GM19463 (cell line): ENCODE data around the gene TRIO.
"Not testable (repeated sequence)": the region's sequence is repeated elsewhere in the genome, so short reads cannot be mapped to it uniquely, and the experiment has no call there.

ENCODE experiments used
- ATAC-seq: cut with Tn5 transposase; IDR thresholded peaks from one replicate; pipeline ENCODE4 v1.9.1; 2021; ENCODE audit warnings: mild to moderate bottlenecking, moderate library complexity; ENCODE audit not compliant: unreplicated experiment

TRIO gene

DNA sequence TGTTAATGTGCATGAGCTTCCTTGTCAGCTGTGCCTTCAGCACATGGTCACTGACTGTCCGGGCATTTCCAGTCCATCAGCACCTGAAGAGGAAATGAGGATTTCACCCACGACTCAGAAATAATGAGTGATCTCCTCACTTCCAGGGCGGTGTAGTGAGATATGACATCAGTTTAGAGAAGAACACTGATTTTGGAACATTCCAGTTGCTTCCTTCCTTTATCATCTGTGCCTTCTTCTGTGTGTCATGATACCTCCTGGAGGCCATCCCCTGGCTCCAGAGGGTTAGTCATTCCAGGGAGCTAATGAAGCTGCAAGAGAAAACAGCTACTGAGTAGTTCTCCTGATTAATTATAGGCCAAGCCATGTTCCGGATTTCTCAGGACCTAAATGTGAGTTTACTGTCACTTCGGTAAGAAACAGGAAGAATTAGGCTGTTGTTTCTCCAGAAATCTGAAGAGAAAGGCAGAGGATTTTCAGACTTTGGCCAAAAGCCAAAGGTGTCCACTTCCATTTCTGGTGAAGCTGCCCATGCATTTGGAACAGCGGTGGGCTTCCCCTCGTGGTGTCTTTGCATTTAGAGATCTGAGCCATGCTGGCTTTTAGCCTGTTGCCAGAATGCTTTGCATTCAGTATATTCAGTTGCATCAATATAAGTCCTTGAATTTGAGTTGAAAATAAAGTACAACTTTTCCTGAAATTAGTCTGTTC, 277.1 kb downstream of the TRIO start:
- no peak for ATAC-seq

DNA sequence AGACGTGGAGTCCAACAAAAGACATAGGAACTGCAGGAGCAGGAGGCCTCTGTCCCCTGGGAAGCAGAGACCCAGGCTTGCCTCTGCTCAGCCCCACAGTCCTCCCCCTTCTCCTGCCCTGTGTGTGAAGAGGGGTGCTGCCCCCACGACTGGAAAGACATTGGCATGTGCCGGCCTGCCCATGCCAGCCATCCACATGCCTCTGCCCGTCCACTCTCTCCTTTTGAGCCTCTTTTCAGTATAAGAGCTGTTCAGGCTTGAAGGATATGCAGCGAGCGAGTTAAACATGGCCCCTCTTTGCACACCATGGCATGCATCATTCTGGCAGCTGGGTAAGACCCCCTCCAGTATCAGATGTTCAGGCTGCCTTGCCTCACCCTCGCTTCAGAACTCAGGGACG, 278.7 kb downstream of the TRIO start:
- no peak for ATAC-seq

- ATAC-seq, result no peak
Observed at GRCh38 chr5:14424011-14424685, 281.0 kb downstream of the TRIO start.

GRCh38 chr5:14425559-14425958, 282.4 kb downstream of the TRIO start:
- no peak for ATAC-seq

GRCh38 chr5:14426521-14426920, 283.4 kb downstream of the TRIO start:
- no peak for ATAC-seq

DNA sequence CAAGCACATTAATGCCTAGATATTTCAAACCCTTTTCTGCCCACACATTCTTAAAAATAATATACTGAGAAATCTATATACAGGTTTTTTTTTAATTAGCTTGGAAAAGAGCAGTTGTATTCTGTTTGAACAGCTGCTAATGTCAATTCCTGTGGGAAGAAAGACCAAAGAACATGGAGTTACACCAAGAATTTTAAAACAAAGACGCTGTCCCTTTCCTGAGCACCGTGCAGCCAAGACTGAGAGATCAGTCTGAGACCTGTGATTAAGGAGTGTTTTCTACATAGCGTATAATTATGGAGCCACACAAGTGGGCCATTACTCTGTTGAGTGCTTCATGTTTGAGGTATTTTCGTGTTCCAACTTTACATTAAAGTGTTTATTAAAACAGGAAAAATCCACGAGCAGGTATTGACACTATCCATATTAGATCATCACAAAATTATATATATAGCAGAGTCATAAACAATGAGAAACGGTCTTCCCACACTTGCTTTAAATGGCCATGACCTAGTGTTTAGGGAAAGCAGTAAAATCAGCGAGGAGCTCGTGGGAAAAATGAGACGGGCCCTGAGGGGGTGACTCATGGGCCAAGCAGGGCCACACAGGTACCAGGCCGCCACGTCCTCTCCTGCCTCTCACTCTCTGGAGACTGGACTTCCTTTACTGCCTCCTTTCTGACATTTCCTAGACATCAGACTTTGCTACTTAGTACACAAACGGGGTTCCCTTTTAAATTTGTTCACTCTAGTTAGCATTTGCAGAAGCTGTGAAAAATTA, 285.4 kb downstream of the TRIO start:
- no peak for ATAC-seq

DNA sequence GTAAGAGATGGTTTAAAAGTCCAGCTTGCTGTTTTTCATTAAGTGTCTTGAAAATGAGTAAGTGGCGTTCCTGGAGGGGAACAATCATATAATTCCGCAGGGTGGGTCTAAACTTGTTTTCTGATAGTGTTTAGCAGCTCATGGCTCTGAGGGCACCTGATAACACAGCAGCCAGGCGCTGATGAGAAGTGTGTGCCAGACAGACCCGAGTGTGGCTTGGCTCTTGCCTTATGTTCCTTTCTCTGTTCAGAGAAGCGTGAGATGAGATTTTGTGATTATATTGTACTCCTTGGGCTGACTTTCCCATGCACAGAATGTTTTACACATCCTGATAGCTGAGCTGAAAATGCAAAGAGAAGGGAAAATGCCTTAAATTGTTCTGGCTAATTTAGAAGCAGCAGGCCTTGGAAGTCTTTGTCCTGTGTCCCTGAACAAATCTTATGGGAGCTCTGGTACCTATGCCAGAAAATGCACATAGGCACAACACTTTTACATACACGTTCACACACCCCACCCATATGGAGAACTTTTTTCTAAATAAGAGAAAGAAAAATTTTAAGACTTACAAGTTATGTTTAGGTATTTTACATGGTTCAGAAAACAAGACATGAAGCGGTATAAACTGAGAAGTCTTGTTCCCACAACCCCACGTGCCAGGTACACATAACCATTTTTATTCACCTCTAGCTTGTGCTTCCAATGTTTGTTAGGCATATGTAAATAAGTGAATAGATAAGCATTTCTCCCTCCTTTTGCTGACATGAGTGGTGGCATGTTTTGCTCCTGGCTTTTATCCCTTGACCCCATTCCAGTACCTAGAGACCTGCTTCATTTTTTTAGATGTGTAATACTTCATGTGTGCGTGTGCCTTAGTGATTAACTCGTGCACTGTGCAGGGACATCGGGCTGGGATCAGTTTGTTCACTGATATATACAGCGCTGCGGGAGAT, 286.2 kb downstream of the TRIO start:
- no peak for ATAC-seq

DNA sequence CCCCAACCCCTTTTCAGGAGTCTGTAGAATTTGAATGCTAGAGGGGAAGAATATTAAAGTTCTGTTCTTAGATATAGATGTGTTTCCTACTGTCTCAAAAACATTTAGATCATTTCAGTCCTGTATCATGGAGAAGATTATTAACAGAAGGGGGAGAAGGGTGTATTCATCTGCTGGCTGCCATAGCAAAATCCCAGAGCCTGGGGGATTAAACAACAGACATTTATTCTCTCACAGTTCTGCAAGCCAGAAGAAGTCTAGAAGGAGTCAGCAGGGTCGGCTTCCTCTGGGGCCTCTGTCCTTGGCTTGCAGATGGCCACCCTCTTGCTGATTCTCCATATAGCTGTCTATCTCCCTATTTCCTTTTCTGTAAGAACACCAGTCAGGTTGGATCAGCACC, 288.4 kb downstream of the TRIO start:
- ATAC-seq, result no peak

DNA sequence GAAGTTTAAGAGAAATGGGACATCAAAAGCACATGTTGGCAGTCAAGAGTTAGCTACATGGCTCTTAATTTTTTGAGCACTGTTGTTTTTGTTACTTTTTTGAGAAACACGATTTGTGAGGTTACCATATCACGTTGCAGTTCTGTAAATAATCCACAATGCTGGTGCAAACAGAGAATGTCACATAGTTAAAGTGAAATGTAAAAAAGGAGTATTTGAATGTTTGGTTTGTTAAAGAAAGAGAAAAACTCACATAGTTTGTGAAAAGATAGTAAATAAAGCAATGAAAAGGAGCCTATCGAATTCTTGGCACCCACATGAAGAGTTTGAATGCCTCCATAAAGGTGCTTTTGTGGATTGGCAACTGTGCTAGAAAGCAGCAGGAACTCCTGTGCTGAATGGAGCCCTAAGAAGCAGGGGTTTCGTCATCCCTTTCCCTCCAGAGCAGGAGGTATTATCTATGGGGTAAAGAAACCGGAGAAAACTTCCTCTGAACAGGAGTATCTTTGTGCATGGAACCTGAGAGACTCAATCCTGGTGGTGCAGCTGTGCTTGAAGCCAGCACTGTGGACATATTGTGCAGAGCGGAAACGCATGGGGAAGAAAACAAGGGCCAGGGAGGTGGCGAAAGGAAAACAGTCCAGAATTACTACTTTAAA, 289.9 kb downstream of the TRIO start:
- ATAC-seq, result no peak

- no peak for ATAC-seq
Observed at GRCh38 chr5:14435481-14435880, 292.3 kb downstream of the TRIO start.

GRCh38 chr5:14436122-14436521, 293.0 kb downstream of the TRIO start:
- not testable (repeated sequence) for ATAC-seq

GRCh38 chr5:14436801-14437542, 293.8 kb downstream of the TRIO start:
- ATAC-seq, result peak; percentile 47

DNA sequence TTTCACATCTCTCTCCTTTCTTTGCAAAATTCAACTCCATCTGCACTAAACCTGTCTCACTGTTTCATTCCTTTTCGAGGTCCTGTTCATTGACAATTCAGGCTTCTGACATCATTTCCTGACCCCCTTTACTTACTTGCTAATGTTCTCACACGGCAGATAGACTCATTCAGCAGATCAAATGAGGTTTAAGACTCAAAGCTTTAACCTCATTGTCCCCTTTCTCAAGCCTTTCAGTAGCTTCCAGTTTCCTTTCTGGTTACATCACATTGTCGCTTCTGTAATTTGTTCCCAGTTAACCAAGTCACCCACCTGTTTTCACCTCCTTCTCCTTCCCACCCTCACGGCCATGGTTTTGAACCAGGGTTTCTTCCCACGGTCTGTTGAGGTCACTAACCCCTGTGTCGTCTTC, 295.1 kb downstream of the TRIO start:
- no peak for ATAC-seq

DNA sequence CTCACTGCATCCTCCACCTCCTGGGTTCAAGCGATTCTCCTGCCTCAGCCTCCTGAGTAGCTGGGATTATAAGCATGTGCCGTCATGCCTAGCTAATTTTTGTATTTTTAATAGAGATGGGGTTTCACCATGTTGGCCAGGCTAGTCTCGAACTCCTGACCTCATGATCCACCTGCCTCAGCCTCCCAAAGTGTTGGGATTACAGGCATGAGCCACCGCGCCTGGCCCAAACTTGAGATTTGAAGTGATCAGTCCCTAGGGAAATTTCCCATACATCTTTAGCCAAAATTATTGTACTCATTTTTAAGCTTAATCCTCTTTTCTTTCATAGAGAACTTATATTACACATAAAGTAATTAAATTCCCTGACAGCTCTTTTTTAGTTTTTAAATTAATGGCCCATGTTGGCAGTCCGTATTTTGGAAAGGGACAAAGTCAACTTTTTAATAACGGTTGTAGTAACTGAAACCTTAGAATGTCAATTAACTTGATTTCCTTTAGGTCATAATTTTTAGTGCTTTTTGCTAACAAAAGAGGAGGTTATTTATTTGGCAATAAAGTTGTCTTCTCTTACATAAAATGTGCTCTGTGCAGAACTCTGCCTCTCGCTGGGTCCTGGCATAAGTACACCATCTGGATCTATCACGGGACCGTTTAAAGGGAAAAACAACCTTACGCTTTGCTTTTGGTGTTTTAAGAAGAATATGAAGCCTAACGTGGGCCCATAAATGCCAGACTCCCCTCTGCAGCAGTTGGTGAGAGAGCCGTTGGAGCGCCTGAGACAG, 296.1 kb downstream of the TRIO start:
- ATAC-seq, result no peak

- ATAC-seq, result no peak
Observed at GRCh38 chr5:14440223-14440581, 297.1 kb downstream of the TRIO start.

DNA sequence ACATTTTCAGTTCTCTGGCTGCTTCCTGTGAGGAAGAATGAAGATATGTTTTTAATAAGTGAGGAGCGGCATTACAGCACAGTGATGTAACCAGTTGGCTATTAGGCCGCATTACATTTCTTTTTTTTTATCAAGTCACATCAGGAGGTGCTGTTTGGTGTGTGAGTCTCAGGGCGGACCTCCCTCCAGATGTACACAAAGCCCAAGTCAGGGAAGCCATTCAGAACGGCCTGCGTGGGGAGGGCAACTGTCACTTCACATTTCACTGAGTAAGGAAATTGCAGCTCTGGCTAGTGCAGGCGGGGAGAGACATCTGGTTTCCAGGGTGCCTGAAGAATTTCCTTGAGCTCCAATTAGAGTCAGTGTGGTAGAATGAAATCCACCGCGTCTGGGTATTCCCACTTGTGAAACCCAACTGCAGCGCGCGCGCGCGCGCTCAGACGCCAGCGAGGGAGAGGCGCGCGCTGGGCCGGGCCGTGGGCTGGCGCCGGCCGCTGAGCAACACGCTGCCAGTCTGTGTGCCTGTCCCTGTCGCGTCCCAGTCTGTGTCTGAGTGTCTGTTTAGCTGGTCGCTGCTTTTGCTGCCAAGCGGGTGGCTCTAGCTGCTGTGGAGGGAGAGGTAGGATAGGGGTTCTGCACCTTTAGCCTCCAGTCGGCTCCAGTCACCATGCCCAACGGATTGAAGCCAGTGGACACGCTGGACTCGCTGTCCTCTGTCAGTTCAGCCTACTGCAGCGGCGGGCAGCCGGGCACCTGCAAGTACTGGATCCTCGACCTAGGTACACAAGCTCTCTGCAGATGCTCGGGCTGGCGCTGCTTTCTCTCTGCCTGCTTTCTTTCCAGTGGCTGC, 297.7 kb downstream of the TRIO start:
- no peak for ATAC-seq

GRCh38 chr5:14441641-14442040, 298.5 kb downstream of the TRIO start:
- no peak for ATAC-seq

- no peak for ATAC-seq
Observed at GRCh38 chr5:14442536-14442935, 299.4 kb downstream of the TRIO start.
